ENCODE measurements around the gene FILIP1.

Gene FILIP1

GRCh38 chr6:75368151-75368779 is 125.3 kb downstream of the FILIP1 start:
- Histone ChIP-seq H3F3A (ENCODE audit: insufficient read depth) (no peaks in the 10 kb centered on the region), H4K20me1 (ENCODE audit: low read depth, low read length) (no peaks in the 10 kb centered on the region), H3K27me3 (ENCODE audit: low read length) (no peaks in the 10 kb centered on the region), H3K79me2 (ENCODE audit: insufficient read depth, low read length) (no peaks in the 10 kb centered on the region), H3K36me3 (ENCODE audit: low read length) (no peaks in the 10 kb centered on the region), H2AFZ (ENCODE audit: low read depth, low read length, severe bottlenecking) (no peak overlapping the region), H3K9me2 (replicated peaks; ENCODE audit: insufficient read depth, low read length) (no peaks in the 10 kb centered on the region), H3K4me3 (ENCODE audit: insufficient read depth, low read length, poor library complexity, severe bottlenecking) (no peak overlapping the region), H3K9ac (ENCODE audit: low read length) (no peak overlapping the region), H3K27ac (ENCODE audit: low read depth, low read length) (no peak overlapping the region), H3K9me3 (ENCODE audit: insufficient read depth, low read length) (no peaks in the 10 kb centered on the region), H3K4me2 (ENCODE audit: low read depth, low read length, poor library complexity, severe bottlenecking) (no peak overlapping the region)
- TF ChIP-seq, protein P1, sequence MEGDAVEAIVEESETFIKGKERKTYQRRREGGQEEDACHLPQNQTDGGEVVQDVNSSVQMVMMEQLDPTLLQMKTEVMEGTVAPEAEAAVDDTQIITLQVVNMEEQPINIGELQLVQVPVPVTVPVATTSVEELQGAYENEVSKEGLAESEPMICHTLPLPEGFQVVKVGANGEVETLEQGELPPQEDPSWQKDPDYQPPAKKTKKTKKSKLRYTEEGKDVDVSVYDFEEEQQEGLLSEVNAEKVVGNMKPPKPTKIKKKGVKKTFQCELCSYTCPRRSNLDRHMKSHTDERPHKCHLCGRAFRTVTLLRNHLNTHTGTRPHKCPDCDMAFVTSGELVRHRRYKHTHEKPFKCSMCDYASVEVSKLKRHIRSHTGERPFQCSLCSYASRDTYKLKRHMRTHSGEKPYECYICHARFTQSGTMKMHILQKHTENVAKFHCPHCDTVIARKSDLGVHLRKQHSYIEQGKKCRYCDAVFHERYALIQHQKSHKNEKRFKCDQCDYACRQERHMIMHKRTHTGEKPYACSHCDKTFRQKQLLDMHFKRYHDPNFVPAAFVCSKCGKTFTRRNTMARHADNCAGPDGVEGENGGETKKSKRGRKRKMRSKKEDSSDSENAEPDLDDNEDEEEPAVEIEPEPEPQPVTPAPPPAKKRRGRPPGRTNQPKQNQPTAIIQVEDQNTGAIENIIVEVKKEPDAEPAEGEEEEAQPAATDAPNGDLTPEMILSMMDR (IDR thresholded peaks at IDR 0.05; ENCODE audit: insufficient read depth, low read length, poor library complexity, severe bottlenecking), result no peak
- no peak for TF ChIP-seq EZH2phosphoT487 (conservative IDR thresholded peaks at IDR 0.05; ENCODE audit: low read length)

- H4K20me1 ChIP-seq (ENCODE audit: low read depth, low read length), result no peaks in the 10 kb centered on the region
- H3K4me2 ChIP-seq (ENCODE audit: low read depth, low read length, poor library complexity, severe bottlenecking), result no peak overlapping the region
- no peaks in the 10 kb centered on the region for H3K27me3 ChIP-seq (ENCODE audit: low read length)
- H2AFZ ChIP-seq (ENCODE audit: low read depth, low read length, severe bottlenecking), result no peak overlapping the region
- H3F3A ChIP-seq (ENCODE audit: insufficient read depth), result no peaks in the 10 kb centered on the region
- H3K9ac ChIP-seq (ENCODE audit: low read length), result no peak overlapping the region
- no peaks in the 10 kb centered on the region for H3K36me3 ChIP-seq (ENCODE audit: low read length)
- no peak overlapping the region for H3K27ac ChIP-seq (ENCODE audit: low read depth, low read length)
- H3K9me2 ChIP-seq (replicated peaks; ENCODE audit: insufficient read depth, low read length), result no peaks in the 10 kb centered on the region
- H3K79me2 ChIP-seq (ENCODE audit: insufficient read depth, low read length), result no peaks in the 10 kb centered on the region
- H3K4me3 ChIP-seq (ENCODE audit: insufficient read depth, low read length, poor library complexity, severe bottlenecking), result no peak overlapping the region
- TF ChIP-seq EZH2phosphoT487 (conservative IDR thresholded peaks at IDR 0.05; ENCODE audit: low read length), result no peak
- TF ChIP-seq, protein P1 (IDR thresholded peaks at IDR 0.05; ENCODE audit: insufficient read depth, low read length, poor library complexity, severe bottlenecking), result no peak
- H3K9me3 ChIP-seq (ENCODE audit: insufficient read depth, low read length), result no peaks in the 10 kb centered on the region
These were observed 130.3 kb downstream of the FILIP1 start for GRCh38 chr6:75363304-75363703.

DNA sequence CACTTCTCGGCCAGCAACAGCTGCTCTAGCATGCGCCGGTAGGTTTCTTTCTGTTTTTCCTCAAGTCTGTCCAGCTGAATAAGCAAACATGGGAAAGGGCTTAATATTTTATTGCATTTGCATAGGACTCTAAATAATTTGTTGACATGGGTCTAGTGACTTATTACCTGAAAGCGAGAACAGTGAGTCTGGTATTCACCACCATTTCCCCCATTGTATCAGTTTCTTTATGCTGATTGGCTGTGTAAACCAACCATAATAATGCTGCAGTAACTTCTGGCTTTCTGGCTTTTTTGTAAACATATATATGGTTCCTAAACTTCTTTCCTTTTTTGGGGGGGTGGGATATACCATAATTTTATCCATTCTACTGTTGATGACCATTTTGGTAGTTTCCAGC is 140.0 kb downstream of the FILIP1 start:
- Histone ChIP-seq H3K9me2 (replicated peaks; ENCODE audit: insufficient read depth, low read length) (no peaks in the 10 kb centered on the region), H3F3A (ENCODE audit: insufficient read depth) (no peaks in the 10 kb centered on the region), H2AFZ (ENCODE audit: low read depth, low read length, severe bottlenecking) (no peak overlapping the region), H3K27ac (ENCODE audit: low read depth, low read length) (no peak overlapping the region), H4K20me1 (ENCODE audit: low read depth, low read length) (0 out of 2 replicates have a peak, but pooled peaks cover 4% of the 10 kb centered on the region), H3K9ac (ENCODE audit: low read length) (no peak overlapping the region), H3K79me2 (ENCODE audit: insufficient read depth, low read length) (no peaks in the 10 kb centered on the region), H3K4me3 (ENCODE audit: insufficient read depth, low read length, poor library complexity, severe bottlenecking) (no peak overlapping the region), H3K27me3 (ENCODE audit: low read length) (no peaks in the 10 kb centered on the region), H3K4me2 (ENCODE audit: low read depth, low read length, poor library complexity, severe bottlenecking) (no peak overlapping the region), H3K9me3 (ENCODE audit: insufficient read depth, low read length) (no peaks in the 10 kb centered on the region), H3K36me3 (ENCODE audit: low read length) (no peaks in the 10 kb centered on the region)
- TF ChIP-seq EZH2phosphoT487 (conservative IDR thresholded peaks at IDR 0.05; ENCODE audit: low read length), result no peak
- TF ChIP-seq, protein P1 (IDR thresholded peaks at IDR 0.05; ENCODE audit: insufficient read depth, low read length, poor library complexity, severe bottlenecking), result no peak

Measured in SU-DHL-6 (cell line).